SU-DHL-6 (cell line): ENCODE measurements around the gene RASL11A.

Experiments
- CTCF ChIP-seq: fragments of 200-600 bp; sonication (generic); IDR thresholded peaks from one replicate; pipeline ENCODE4 v1.5.1; 2017; ENCODE audit warnings: antibody characterized with exemption, mild to moderate bottlenecking, low read length, moderate library complexity; ENCODE audit not compliant: insufficient read depth, poor library complexity, severe bottlenecking
- EZH2phosphoT487 ChIP-seq: fragments of 200-600 bp; sonication (generic), shearing (Covaris generic); conservative IDR thresholded peaks from 2 replicates; pipeline ENCODE4 v1.6.1; 2018; ENCODE audit warnings: mild to moderate bottlenecking, antibody characterized with exemption, low read length, moderate library complexity, mixed read lengths

- no peak for TF ChIP-seq CTCF
- no peak for TF ChIP-seq EZH2phosphoT487
These were observed 38.9 kb downstream of the RASL11A start for GRCh38 chr13:27309401-27309958.
